PC-3 (cell line): Measurements from ENCODE around the gene ETV3. TPM values are rescaled to one million over a fixed set of nuclear protein-coding genes. Genes with fewer than 3 reads are reported as not detected.

Experiments
- ATAC-seq: fragments of 200-7000 bp; cut with Tn5 transposase; 2 replicates; pipeline ENCODE4 v1.9.1; 2020; ENCODE audit warnings: mild to moderate bottlenecking, moderate library complexity
- BruUV-seq: library from RNA; stranded (reverse); fragments of 400-500 nt; replicated peaks from 2 replicates; lab custom pipeline; 2021; lab: Mats Ljungman, UMichigan
- CTCF ChIA-PET: fragments of 300-600 bp; sonication (Branson Sonifier 250); formaldehyde crosslinking; loops from one replicate; lab custom pipeline; 2022; ENCODE audit warnings: antibody characterized with exemption; lab: Charles Lee
- POLR2A ChIA-PET: fragments of 300-600 bp; sonication (Branson Sonifier 250); formaldehyde crosslinking; loops from one replicate; lab custom pipeline; 2022; ENCODE audit warnings: antibody characterized with exemption; ENCODE audit not compliant: unreplicated experiment; lab: Charles Lee
- DNase-seq: peaks from one replicate; pipeline ENCODE4 v3.0.0-alpha.2; 2015
- H2AFZ ChIP-seq: fragments of 300-600 bp; sonication (generic); 2 replicates; pipeline ENCODE4 v1.6.0; 2016; ENCODE audit warnings: antibody characterized with exemption, low read length
- H3F3A ChIP-seq: fragments of 300-600 bp; sonication (generic); one replicate; pipeline ENCODE4 v1.6.0; 2017; ENCODE audit warnings: antibody characterized with exemption, low read length, control low read depth, mild to moderate bottlenecking; ENCODE audit not compliant: unreplicated experiment
- H3K27ac ChIP-seq: fragments of 300-600 bp; sonication (generic); 2 replicates; pipeline ENCODE4 v1.5.1; 2016; ENCODE audit warnings: mild to moderate bottlenecking, low read length
- H3K27me3 ChIP-seq: fragments of 300-600 bp; sonication (generic); 2 replicates; pipeline ENCODE4 v1.6.1; 2016; ENCODE audit warnings: low read length, mixed read lengths
- H3K36me3 ChIP-seq: fragments of 300-600 bp; sonication (generic); 2 replicates; pipeline ENCODE4 v1.6.1; 2016; ENCODE audit warnings: low read depth, mixed run types, low read length, mixed read lengths
- H3K4me1 ChIP-seq: fragments of 300-600 bp; sonication (generic); 2 replicates; pipeline ENCODE4 v1.5.1; 2016; ENCODE audit warnings: low read length; ENCODE audit not compliant: insufficient read depth
- H3K4me2 ChIP-seq: fragments of 300-600 bp; sonication (generic); 2 replicates; pipeline ENCODE4 v1.6.0; 2016; ENCODE audit warnings: low read length
- H3K4me3 ChIP-seq: fragments of 300-600 bp; sonication (generic); 2 replicates; pipeline ENCODE4 v1.5.1; 2016; ENCODE audit warnings: mild to moderate bottlenecking, low read length, mixed read lengths
- H3K79me2 ChIP-seq: fragments of 300-600 bp; sonication (generic); 2 replicates; pipeline ENCODE4 v1.6.1; 2017; ENCODE audit warnings: low read length, mixed read lengths
- H3K9ac ChIP-seq: fragments of 300-600 bp; sonication (generic); 2 replicates; pipeline ENCODE4 v1.6.0; 2016; ENCODE audit warnings: mild to moderate bottlenecking, low read length
- H3K9me2 ChIP-seq: fragments of 300-600 bp; sonication (generic); replicated peaks from 2 replicates; pipeline ENCODE4 v1.6.1; 2016; ENCODE audit warnings: mixed run types, low read length, mixed read lengths
- H3K9me3 ChIP-seq: fragments of 300-600 bp; sonication (generic); 2 replicates; pipeline ENCODE4 v1.6.1; 2016; ENCODE audit warnings: low read length, mixed read lengths
- H4K20me1 ChIP-seq: fragments of 300-600 bp; sonication (generic); 2 replicates; pipeline ENCODE4 v1.6.1; 2016; ENCODE audit warnings: low read length, mixed read lengths
- EZH2 ChIP-seq: fragments of 300-600 bp; sonication (generic); IDR thresholded peaks from one replicate; pipeline ENCODE4 v1.6.1; 2017; ENCODE audit warnings: antibody characterized with exemption, mild to moderate bottlenecking, low read length; ENCODE audit not compliant: unreplicated experiment
- EZH2phosphoT487 ChIP-seq: fragments of 300-600 bp; sonication (generic); IDR thresholded peaks from 2 replicates; pipeline ENCODE4 v1.6.1; 2018; ENCODE audit warnings: mild to moderate bottlenecking, antibody characterized with exemption, low read length, borderline replicate concordance
- intact Hi-C: fragments of 100-400 bp; cut with micrococcal nuclease; formaldehyde crosslinking; loops from 2 replicates; pipeline ENCODE4 v1.9.0; 2023
- total RNA-seq: library from RNA; depleted of rRNA; stranded (reverse); fragments of >200 nt; gene quantifications from 2 replicates; pipeline ENCODE4 v1.2.3, GENCODE V29; 2014
- TF ChIP-seq, protein P1 (sequence below): fragments of 300-600 bp; sonication (generic); conservative IDR thresholded peaks from 2 replicates; pipeline ENCODE4 v1.5.1; 2017; ENCODE audit warnings: antibody characterized with exemption, low read depth, mild to moderate bottlenecking, low read length

The ETV3 gene
- total RNA-seq, 1 experiment from 2014 or later, result 12.2 TPM

DNA sequence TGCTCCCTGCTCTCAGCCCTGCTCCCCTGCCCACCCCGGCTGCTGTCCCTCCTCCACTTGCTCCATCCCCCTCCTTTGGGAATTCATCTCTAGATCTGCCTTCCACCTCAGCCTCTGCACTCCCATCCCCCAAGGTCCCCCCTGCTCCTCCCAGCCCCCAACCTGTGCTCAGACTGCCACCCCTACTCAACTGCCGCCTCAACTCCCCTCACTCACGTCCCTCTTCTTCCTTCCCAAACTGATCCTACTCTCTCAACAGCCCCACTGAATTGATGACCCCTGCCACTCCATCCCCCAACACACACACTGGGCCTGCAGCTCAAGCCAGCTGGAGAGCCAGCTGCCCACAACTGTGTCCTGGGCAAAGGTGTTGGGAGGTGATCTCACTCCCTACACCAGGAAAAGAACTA, 22.8 kb downstream of the ETV3 start:
- H3K9me3 ChIP-seq, result no peaks in the 10 kb centered on the region
- H2AFZ ChIP-seq, result no peak overlapping the region
- CTCF ChIA-PET, result no interaction called here
- H3K4me3 ChIP-seq, result no peak overlapping the region
- no peaks in the 10 kb centered on the region for H3K4me1 ChIP-seq
- no TSS peak for BruUV-seq
- no peaks in the 10 kb centered on the region for H4K20me1 ChIP-seq
- H3K27me3 ChIP-seq, result peaks cover 32% of the 10 kb centered on the region
- H3K79me2 ChIP-seq, result no peaks in the 10 kb centered on the region
- H3K9me2 ChIP-seq, result no peaks in the 10 kb centered on the region
- ATAC-seq (no peak), DNase-seq (no peak)
- H3K4me2 ChIP-seq, result no peak overlapping the region
- H3K36me3 ChIP-seq, result no peaks in the 10 kb centered on the region
- TF ChIP-seq EZH2phosphoT487, result no peak
- TF ChIP-seq, protein P1, sequence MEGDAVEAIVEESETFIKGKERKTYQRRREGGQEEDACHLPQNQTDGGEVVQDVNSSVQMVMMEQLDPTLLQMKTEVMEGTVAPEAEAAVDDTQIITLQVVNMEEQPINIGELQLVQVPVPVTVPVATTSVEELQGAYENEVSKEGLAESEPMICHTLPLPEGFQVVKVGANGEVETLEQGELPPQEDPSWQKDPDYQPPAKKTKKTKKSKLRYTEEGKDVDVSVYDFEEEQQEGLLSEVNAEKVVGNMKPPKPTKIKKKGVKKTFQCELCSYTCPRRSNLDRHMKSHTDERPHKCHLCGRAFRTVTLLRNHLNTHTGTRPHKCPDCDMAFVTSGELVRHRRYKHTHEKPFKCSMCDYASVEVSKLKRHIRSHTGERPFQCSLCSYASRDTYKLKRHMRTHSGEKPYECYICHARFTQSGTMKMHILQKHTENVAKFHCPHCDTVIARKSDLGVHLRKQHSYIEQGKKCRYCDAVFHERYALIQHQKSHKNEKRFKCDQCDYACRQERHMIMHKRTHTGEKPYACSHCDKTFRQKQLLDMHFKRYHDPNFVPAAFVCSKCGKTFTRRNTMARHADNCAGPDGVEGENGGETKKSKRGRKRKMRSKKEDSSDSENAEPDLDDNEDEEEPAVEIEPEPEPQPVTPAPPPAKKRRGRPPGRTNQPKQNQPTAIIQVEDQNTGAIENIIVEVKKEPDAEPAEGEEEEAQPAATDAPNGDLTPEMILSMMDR, result no peak
- TF ChIP-seq EZH2, result no peak
- H3K27ac ChIP-seq, result no peak overlapping the region
- POLR2A ChIA-PET, result no interaction called here
- H3K9ac ChIP-seq, result no peak overlapping the region
- no peaks in the 10 kb centered on the region for H3F3A ChIP-seq
- intact Hi-C loops, result no loop called here

DNA sequence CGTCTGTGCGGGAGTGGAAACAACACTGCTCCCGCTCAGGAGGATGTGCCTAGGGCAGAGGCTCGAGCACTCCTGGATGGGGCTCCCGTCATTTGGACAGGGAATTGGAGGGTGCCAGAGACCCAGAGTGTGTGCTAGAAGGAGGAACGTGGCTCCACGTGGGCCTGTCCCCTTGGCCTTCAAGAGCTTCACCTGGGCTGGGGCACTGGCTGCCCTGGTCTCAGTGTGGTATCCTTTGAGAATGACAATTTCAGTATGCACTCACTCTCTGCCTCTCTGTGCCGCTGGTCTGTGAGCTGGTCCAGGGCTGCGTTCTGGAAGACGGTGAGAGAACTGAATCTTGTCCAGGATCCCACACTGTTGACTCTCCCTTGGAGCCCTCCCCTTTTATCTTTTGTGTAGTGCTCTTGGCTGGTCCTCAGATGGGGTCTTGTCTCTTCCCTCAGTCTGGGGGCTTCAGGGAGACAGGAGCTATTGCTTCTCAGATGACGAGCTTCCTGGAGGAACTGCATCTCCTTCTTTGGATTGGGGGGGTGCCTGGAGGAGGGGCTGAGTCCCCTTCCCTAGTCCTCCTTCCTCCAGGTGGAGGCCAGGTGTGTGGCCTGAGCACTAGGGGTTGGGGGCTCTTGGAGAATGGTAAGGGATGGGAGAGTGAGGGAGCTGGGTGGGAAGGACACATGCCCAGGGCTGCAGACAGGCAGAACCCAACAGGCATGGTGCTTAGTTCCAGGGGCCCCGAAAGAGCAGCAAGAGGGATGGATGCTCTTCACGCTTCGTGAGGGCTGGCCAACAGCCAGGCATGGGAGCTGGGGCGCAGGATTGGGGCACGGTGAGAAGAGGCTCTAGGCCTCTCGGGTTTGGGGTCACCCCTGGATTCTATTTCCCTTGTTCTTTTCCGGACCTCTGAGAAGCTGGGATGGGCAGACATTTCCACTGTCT, 23.7 kb downstream of the ETV3 start:
- Histone ChIP-seq H3K27ac (no peak overlapping the region), H3K9ac (no peak overlapping the region), H3F3A (no peaks in the 10 kb centered on the region), H3K79me2 (no peaks in the 10 kb centered on the region), H3K4me3 (no peak overlapping the region), H4K20me1 (no peaks in the 10 kb centered on the region), H3K9me3 (no peaks in the 10 kb centered on the region), H3K27me3 (peaks cover 32% of the 10 kb centered on the region), H3K4me1 (no peaks in the 10 kb centered on the region), H3K4me2 (no peak overlapping the region), H2AFZ (no peak overlapping the region), H3K9me2 (no peaks in the 10 kb centered on the region), H3K36me3 (no peaks in the 10 kb centered on the region)
- BruUV-seq, result no TSS peak
- CTCF ChIA-PET, result no interaction called here
- DNase-seq (no peak), ATAC-seq (no peak)
- POLR2A ChIA-PET, result no interaction called here
- intact Hi-C loops, result no loop called here
- no peak for TF ChIP-seq EZH2
- TF ChIP-seq, protein P1, result no peak
- TF ChIP-seq EZH2phosphoT487, result no peak

DNA sequence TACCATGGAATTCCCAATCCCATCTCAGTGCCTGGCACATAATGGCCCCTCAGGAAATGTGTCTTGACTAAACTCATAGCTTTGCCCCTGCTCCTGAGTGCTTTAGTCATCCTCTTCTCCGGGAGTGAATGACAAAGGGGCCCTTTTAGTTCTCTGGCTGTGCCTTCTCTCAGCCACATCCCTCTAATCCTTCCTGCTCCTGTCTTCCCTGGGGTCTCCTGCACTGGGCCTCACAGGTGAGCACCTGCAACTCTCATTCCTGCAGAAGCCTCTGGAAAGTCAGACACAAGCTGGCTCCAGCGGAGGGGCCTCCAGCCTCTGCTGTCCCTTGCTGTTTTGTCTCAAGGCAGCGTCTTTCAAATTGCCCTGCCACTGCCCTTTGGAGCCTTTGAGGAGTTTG, 24.6 kb downstream of the ETV3 start:
- no peak overlapping the region for H3K9ac ChIP-seq
- no peaks in the 10 kb centered on the region for H4K20me1 ChIP-seq
- intact Hi-C loops, result no loop called here
- ATAC-seq (no peak), DNase-seq (no peak)
- peaks cover 32% of the 10 kb centered on the region for H3K27me3 ChIP-seq
- no peak overlapping the region for H3K4me3 ChIP-seq
- H2AFZ ChIP-seq, result no peak overlapping the region
- no peak overlapping the region for H3K27ac ChIP-seq
- H3K36me3 ChIP-seq, result no peaks in the 10 kb centered on the region
- H3K4me2 ChIP-seq, result no peak overlapping the region
- no peaks in the 10 kb centered on the region for H3K9me2 ChIP-seq
- H3K79me2 ChIP-seq, result no peaks in the 10 kb centered on the region
- ChIA-PET POLR2A (no interaction called here), CTCF (no interaction called here)
- TF ChIP-seq, protein P1, result no peak
- TF ChIP-seq EZH2 (no peak), EZH2phosphoT487 (no peak)
- no TSS peak for BruUV-seq
- H3F3A ChIP-seq, result no peaks in the 10 kb centered on the region
- H3K4me1 ChIP-seq, result no peaks in the 10 kb centered on the region
- no peaks in the 10 kb centered on the region for H3K9me3 ChIP-seq
